ENCODE measurements around the gene ADAM12.

ADAM12 gene

GRCh38 chr10:126223512-126224067, 164.7 kb downstream of the ADAM12 start:
- peak; percentile 16; the same call in 1 of the 3 replicates for ATAC-seq
- TF ChIP-seq CSRNP3 (CRISPR knock-in tag; IDR thresholded peaks at IDR 0.05) = no peak
- TF ChIP-seq BACH2 (CRISPR knock-in tag; IDR thresholded peaks at IDR 0.05; ENCODE audit: borderline replicate concordance) = no peak
- TF ChIP-seq ZC3H10 (CRISPR knock-in tag; IDR thresholded peaks at IDR 0.05) = no peak

- TF ChIP-seq CREB5 (CRISPR knock-in tag; IDR thresholded peaks at IDR 0.05; ENCODE audit: low read depth) = no peak
- no peak for TF ChIP-seq ZFP3 (CRISPR knock-in tag; IDR thresholded peaks at IDR 0.05)
- TF ChIP-seq CSRNP3 (CRISPR knock-in tag; IDR thresholded peaks at IDR 0.05) = no peak
- TF ChIP-seq ZFP30 (CRISPR knock-in tag; IDR thresholded peaks at IDR 0.05) = no peak
- TF ChIP-seq GLIS3 (CRISPR knock-in tag; IDR thresholded peaks at IDR 0.05) = no peak
- TF ChIP-seq TOX (CRISPR knock-in tag; IDR thresholded peaks at IDR 0.05; ENCODE audit: borderline replicate concordance) = no peak
- TF ChIP-seq ZNF70 (CRISPR knock-in tag; IDR thresholded peaks at IDR 0.05) = no peak
- no peak for TF ChIP-seq PATZ1 (CRISPR knock-in tag; IDR thresholded peaks at IDR 0.05; ENCODE audit: borderline replicate concordance)
- TF ChIP-seq CSDC2 (CRISPR knock-in tag; IDR thresholded peaks at IDR 0.05) = no peak
- no peak for TF ChIP-seq SNAI2 (CRISPR knock-in tag; IDR thresholded peaks at IDR 0.05)
- TF ChIP-seq PPARA (CRISPR knock-in tag; IDR thresholded peaks at IDR 0.05; ENCODE audit: borderline replicate concordance) = no peak
- TF ChIP-seq ESRRG (CRISPR knock-in tag; IDR thresholded peaks at IDR 0.05) = no peak
- ATAC-seq = peak; percentile 12; the same call in 1 of the 3 replicates
Observed at GRCh38 chr10:126222736-126223511, 165.4 kb downstream of the ADAM12 start.

GRCh38 chr10:126221874-126222273, 166.4 kb downstream of the ADAM12 start:
- TF ChIP-seq CREB5 (CRISPR knock-in tag; IDR thresholded peaks at IDR 0.05; ENCODE audit: low read depth) = no peak
- TF ChIP-seq TOX (CRISPR knock-in tag; IDR thresholded peaks at IDR 0.05; ENCODE audit: borderline replicate concordance) = no peak
- TF ChIP-seq TCF4 (CRISPR knock-in tag; IDR thresholded peaks at IDR 0.05; ENCODE audit: borderline replicate concordance) = no peak
- TF ChIP-seq CSRNP3 (CRISPR knock-in tag; IDR thresholded peaks at IDR 0.05) = no peak
- TF ChIP-seq ZFP30 (CRISPR knock-in tag; IDR thresholded peaks at IDR 0.05) = no peak
- TF ChIP-seq ZFP3 (CRISPR knock-in tag; IDR thresholded peaks at IDR 0.05) = no peak
- no peak for TF ChIP-seq ISL1 (CRISPR knock-in tag; IDR thresholded peaks at IDR 0.05)
- no peak for TF ChIP-seq ARNTL (CRISPR knock-in tag; IDR thresholded peaks at IDR 0.05; ENCODE audit: borderline replicate concordance, low read depth)
- ATAC-seq = no peak
